ENCODE data around the gene CXCR6. TPM values are rescaled to one million over a fixed set of nuclear protein-coding genes. Genes with fewer than 3 reads are reported as not detected.

CXCR6 gene
- total RNA-seq, 6 experiments from 2014 or later, result not detected

GRCh38 chr3:45946307-45946706, 3.0 kb downstream of the CXCR6 start:
- Mint-ChIP-seq H3K4me3 (0 out of 2 replicates have a peak overlapping the region, but pooled peaks have one; percentile 3), H3K9me3 (no peaks in the 10 kb centered on the region), H3K36me3 (ENCODE audit: low read depth) (peaks cover 28% of the 10 kb centered on the region), H3K27ac (no peak overlapping the region), H3K27me3 (ENCODE audit: insufficient read depth) (peaks cover 1% of the 10 kb centered on the region; the same call in 1 of the 2 replicates), H3K4me1 (ENCODE audit: low read depth) (peaks cover 54% of the 10 kb centered on the region)
- peak; percentile 44 for TF ChIP-seq CTCF (IDR thresholded peaks at IDR 0.05)
- peak; percentile 23 for DNase-seq

DNA sequence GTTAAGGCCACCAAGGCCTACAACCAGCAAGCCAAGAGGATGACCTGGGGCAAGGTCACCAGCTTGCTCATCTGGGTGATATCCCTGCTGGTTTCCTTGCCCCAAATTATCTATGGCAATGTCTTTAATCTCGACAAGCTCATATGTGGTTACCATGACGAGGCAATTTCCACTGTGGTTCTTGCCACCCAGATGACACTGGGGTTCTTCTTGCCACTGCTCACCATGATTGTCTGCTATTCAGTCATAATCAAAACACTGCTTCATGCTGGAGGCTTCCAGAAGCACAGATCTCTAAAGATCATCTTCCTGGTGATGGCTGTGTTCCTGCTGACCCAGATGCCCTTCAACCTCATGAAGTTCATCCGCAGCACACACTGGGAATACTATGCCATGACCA, 3.6 kb downstream of the CXCR6 start:
- peaks cover 34% of the 10 kb centered on the region for H3K36me3 Mint-ChIP-seq (ENCODE audit: low read depth)
- H3K9me3 Mint-ChIP-seq, result no peaks in the 10 kb centered on the region
- no peak for DNase-seq
- H3K4me3 Mint-ChIP-seq, result 0 out of 2 replicates have a peak overlapping the region, but pooled peaks have one; percentile 3
- H3K27me3 Mint-ChIP-seq (ENCODE audit: insufficient read depth), result peaks cover 1% of the 10 kb centered on the region; the same call in 1 of the 2 replicates
- H3K4me1 Mint-ChIP-seq (ENCODE audit: low read depth), result peaks cover 54% of the 10 kb centered on the region
- TF ChIP-seq CTCF (IDR thresholded peaks at IDR 0.05), result no peak
- peak overlapping the region; percentile 74; the same call in 1 of the 2 replicates for H3K27ac Mint-ChIP-seq

DNA sequence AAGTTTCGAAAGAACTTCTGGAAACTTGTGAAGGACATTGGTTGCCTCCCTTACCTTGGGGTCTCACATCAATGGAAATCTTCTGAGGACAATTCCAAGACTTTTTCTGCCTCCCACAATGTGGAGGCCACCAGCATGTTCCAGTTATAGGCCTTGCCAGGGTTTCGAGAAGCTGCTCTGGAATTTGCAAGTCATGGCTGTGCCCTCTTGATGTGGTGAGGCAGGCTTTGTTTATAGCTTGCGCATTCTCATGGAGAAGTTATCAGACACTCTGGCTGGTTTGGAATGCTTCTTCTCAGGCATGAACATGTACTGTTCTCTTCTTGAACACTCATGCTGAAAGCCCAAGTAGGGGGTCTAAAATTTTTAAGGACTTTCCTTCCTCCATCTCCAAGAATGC, 4.1 kb downstream of the CXCR6 start:
- H3K9me3 Mint-ChIP-seq, result no peaks in the 10 kb centered on the region
- peaks cover 54% of the 10 kb centered on the region for H3K4me1 Mint-ChIP-seq (ENCODE audit: low read depth)
- no peak for TF ChIP-seq CTCF (IDR thresholded peaks at IDR 0.05)
- peaks cover 1% of the 10 kb centered on the region; the same call in 1 of the 2 replicates for H3K27me3 Mint-ChIP-seq (ENCODE audit: insufficient read depth)
- H3K36me3 Mint-ChIP-seq (ENCODE audit: low read depth), result peaks cover 38% of the 10 kb centered on the region
- H3K4me3 Mint-ChIP-seq, result peak overlapping the region; percentile 26; the same call in 1 of the 2 replicates
- peak overlapping the region; percentile 74 for H3K27ac Mint-ChIP-seq
- DNase-seq, result peak; percentile 32

DNA sequence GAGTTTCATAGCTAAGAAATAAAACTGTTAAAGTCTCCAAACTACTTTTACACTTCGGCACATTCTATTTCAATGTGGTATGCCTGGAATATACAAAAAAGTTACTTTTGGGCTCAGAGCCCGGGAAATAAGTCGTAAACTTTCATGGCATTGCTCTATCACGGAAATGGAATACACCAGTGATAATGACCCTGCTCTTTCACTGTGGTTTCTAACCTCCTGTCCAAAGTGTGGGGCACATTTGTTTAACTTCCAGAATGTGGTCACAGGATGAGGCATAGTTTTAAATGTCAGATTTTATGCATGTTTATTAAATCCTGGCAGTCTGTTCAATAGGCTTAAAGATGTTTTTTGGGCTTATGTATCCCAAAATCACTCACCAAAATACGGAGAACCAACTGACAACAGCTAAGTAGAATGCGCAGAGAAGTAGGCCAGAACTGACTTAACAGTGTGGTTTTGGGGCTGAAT, 5.1 kb downstream of the CXCR6 start:
- Mint-ChIP-seq H3K27me3 (ENCODE audit: insufficient read depth) (peaks cover 1% of the 10 kb centered on the region; the same call in 1 of the 2 replicates), H3K27ac (peak overlapping the region; percentile 74), H3K4me1 (ENCODE audit: low read depth) (peaks cover 50% of the 10 kb centered on the region), H3K36me3 (ENCODE audit: low read depth) (peaks cover 48% of the 10 kb centered on the region), H3K4me3 (peak overlapping the region; percentile 10; the same call in 1 of the 2 replicates), H3K9me3 (no peaks in the 10 kb centered on the region)
- peak; percentile 92 for DNase-seq
- no peak for TF ChIP-seq CTCF (IDR thresholded peaks at IDR 0.05)

GRCh38 chr3:45948881-45949280, 5.6 kb downstream of the CXCR6 start:
- no peaks in the 10 kb centered on the region for H3K9me3 Mint-ChIP-seq

More at GRCh38 chr3:45948881-45949280, 5.6 kb downstream of the CXCR6 start:
- no peak for TF ChIP-seq CTCF (IDR thresholded peaks at IDR 0.05)
- DNase-seq, result no peak
- peak overlapping the region; percentile 74 for H3K27ac Mint-ChIP-seq
- peaks cover 54% of the 10 kb centered on the region for H3K36me3 Mint-ChIP-seq (ENCODE audit: low read depth)
- peak overlapping the region; percentile 10; the same call in 1 of the 2 replicates for H3K4me3 Mint-ChIP-seq
- H3K4me1 Mint-ChIP-seq (ENCODE audit: low read depth), result peaks cover 45% of the 10 kb centered on the region
- peaks cover 1% of the 10 kb centered on the region; the same call in 1 of the 2 replicates for H3K27me3 Mint-ChIP-seq (ENCODE audit: insufficient read depth)

Data from HFFc6 (cell line).